ENCODE measurements around the gene C1QTNF7.

GRCh38 chr4:15457406-15458201, 29.8 kb downstream of the C1QTNF7 start:
- TF ChIP-seq CTCF (IDR thresholded peaks at IDR 0.05) = peak; percentile 56 to 81 (median 74)
- TF ChIP-seq POLR2A (IDR thresholded peaks at IDR 0.05) = no peak
- TF ChIP-seq EP300 (IDR thresholded peaks at IDR 0.05) = peak; percentile 24

Data from ovary (tissue), 3 donors.